ENCODE data around the gene RGS11. TPM values are rescaled to one million over a fixed set of nuclear protein-coding genes. Genes with fewer than 3 reads are reported as not detected.

The RGS11 gene
- total RNA-seq, 1 experiment from 2014 or later, result 2.9 TPM

DNA sequence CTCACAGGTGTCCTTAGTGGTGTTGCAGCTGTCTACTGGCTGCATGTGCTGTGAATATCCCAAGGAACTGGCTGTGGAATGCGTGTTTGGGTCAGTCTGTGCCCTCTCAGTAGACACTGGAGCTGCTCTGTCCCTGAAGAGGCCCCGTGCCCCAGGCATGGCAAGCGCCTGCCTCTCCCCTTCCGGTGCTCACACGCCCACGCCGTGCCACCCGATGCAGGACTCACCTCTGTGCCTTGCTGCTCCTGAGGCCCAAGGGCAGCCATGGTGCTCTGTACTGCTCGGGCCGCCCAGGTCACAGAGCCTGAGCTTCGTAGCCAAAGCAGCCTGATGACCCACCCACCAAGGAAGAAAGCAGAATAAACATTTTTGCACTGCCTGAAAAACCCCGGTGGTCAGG lies 10.0 kb downstream of the RGS11 start:
- Mint-ChIP-seq H3K36me3 (ENCODE audit: insufficient read depth in 1 of 3, low read depth in 3 of 3) (peaks cover 5 to 30% (median 13%) of the 10 kb centered on the region in 3 experiments; a peak in 6 of 7 replicates), H3K27ac (peak overlapping the region; percentile 50 to 57 (median 51); a peak in 3 of 7 replicates), H3K4me1 (peaks cover 0 to 6% of the 10 kb centered on the region in 2 experiments; a peak in 1 of 4 replicates), H3K9me3 (no peaks in the 10 kb centered on the region), H3K27me3 (ENCODE audit: low read depth) (no peaks in the 10 kb centered on the region), H3K4me3 (no peak overlapping the region)
- Histone ChIP-seq H4K91ac (ENCODE audit: insufficient read length, low read depth, low read length) (no peak overlapping the region), H3K18ac (ENCODE audit: insufficient read length, low read depth, low read length) (no peak overlapping the region), H3T11ph (ENCODE audit: low read length) (no peak overlapping the region), H3K56ac (ENCODE audit: insufficient read length, low read depth, low read length) (no peak overlapping the region), H3K23ac (ENCODE audit: insufficient read length, low read depth, low read length) (no peak overlapping the region), H2AK5ac (ENCODE audit: insufficient read length, low read length) (no peak overlapping the region), H2BK20ac (ENCODE audit: low read depth, low read length, poor library complexity, severe bottlenecking) (no peak overlapping the region), H4K20me1 (ENCODE audit: control insufficient read depth, insufficient read depth, insufficient read length) (no peaks in the 10 kb centered on the region), H3K79me2 (ENCODE audit: insufficient read depth, low read length) (no peaks in the 10 kb centered on the region), H3K9ac (ENCODE audit: extremely low read depth, insufficient read length, low read length) (no peak overlapping the region), H2BK120ac (ENCODE audit: low read depth, low read length, poor library complexity, severe bottlenecking) (no peak overlapping the region), H2BK15ac (ENCODE audit: low read depth, low read length) (no peak overlapping the region), H3K9me3 (ENCODE audit: control insufficient read depth, low read depth, low read length) (no peaks in the 10 kb centered on the region), H3K27ac (ENCODE audit: insufficient read length, low read depth, low read length) (no peak overlapping the region), H2BK12ac (ENCODE audit: insufficient read length, low read depth, low read length) (no peak overlapping the region), H4K5ac (ENCODE audit: insufficient read length, low read depth, low read length) (no peak overlapping the region), H2BK5ac (ENCODE audit: insufficient read length, low read length) (no peak overlapping the region), H3K27me3 (ENCODE audit: insufficient read depth, low read length) (no peaks in the 10 kb centered on the region), H3K4me2 (ENCODE audit: insufficient read depth, insufficient read length, low read length) (no peak overlapping the region), H3K4me1 (ENCODE audit: insufficient read depth, low read length) (no peaks in the 10 kb centered on the region), H3K14ac (ENCODE audit: insufficient read depth, low read length) (no peak overlapping the region), H3K79me1 (ENCODE audit: insufficient read depth, low read depth, low read length, poor library complexity, severe bottlenecking) (no peaks in the 10 kb centered on the region), H2AFZ (ENCODE audit: low read length) (no peak overlapping the region), H4K8ac (replicated peaks; ENCODE audit: insufficient read length, low read depth, low read length) (no peak overlapping the region), H3K23me2 (ENCODE audit: insufficient read length, low read depth, low read length, poor library complexity, severe bottlenecking) (no peaks in the 10 kb centered on the region), H3K4ac (ENCODE audit: low read depth, low read length) (no peak overlapping the region)
- TF ChIP-seq CTCF (conservative IDR thresholded peaks at IDR 0.05), result no peak
- WGBS (ENCODE audit: extremely low coverage, insufficient read length, low lambda C conversion rate), result no CpG with 5 or more reads among the region's 12 CpGs
- DNase-seq, result peak; percentile 24
